K562 (cell line): Measurements from ENCODE around the gene GRIK5. TPM values are rescaled to one million over a fixed set of nuclear protein-coding genes. Genes with fewer than 3 reads are reported as not detected.

Source experiments
- ATAC-seq: fragments of 200-7000 bp; cut with Tn5 transposase; 3 replicates; pipeline ENCODE4 v1.9.1; 2020; ENCODE audit warnings: moderate library complexity
- BruUV-seq: library from RNA; stranded (reverse); fragments of 400-500 nt; replicated peaks from 2 replicates; lab custom pipeline; 2021; lab: Mats Ljungman, UMichigan
- CTCF ChIA-PET: fragments of 300-600 bp; formaldehyde crosslinking; extraction: SDS; loops from one replicate; lab custom pipeline; 2021; ENCODE audit warnings: low intra/inter-chr PET ratio; lab: Yijun Ruan, JAX
- POLR2A ChIA-PET: fragments of 300-600, 350-650 bp; sonication (Branson Sonifier 250); formaldehyde crosslinking; extraction: SDS; loops from one replicate; lab custom pipeline; 2021; ENCODE audit warnings: antibody characterized with exemption, inconsistent platforms; lab: Yijun Ruan, JAX
- DNase-seq, 4 experiments: peaks; one replicate each; pipeline versions ENCODE4 v3.0.0 to v3.0.0-alpha.2; 2011 to 2018; ENCODE audit warnings: low spot score in 3 of 4, mixed read lengths in 3 of 4; ENCODE audit errors: extremely low read depth in 1 of 4
- FAIRE-seq: peaks from 2 replicates; lab custom pipeline; 2011; peaks lifted over from hg19 to GRCh38; lab: Jason Lieb, UNC
- H2AFZ ChIP-seq: 2 replicates; pipeline ENCODE4 v1.6.0; 2011; ENCODE audit warnings: low read depth, low read length, control low read depth, inconsistent platforms
- H3K27ac ChIP-seq: fragments of 200-600 bp; 3 replicates; pipeline ENCODE4 v1.8.0; 2011; ENCODE audit warnings: low read depth, mild to moderate bottlenecking, control low read depth, inconsistent platforms, low read length, moderate library complexity, mixed read lengths; ENCODE audit errors: extremely low read depth
- H3K27me3 ChIP-seq, 2 experiments: fragments of 300-600 bp in 1 of 2; 2 replicates in 1 of 2; 3 replicates in 1 of 2; pipeline versions ENCODE4 v1.6.0 to v1.8.0; 2011; ENCODE audit warnings: inconsistent platforms in 2 of 2, low read length in 2 of 2, mild to moderate bottlenecking in 1 of 2, mixed read lengths in 1 of 2, moderate library complexity in 1 of 2; ENCODE audit not compliant: control insufficient read depth in 2 of 2, insufficient read depth in 2 of 2
- H3K36me3 ChIP-seq: fragments of 300-600 bp; 3 replicates; pipeline ENCODE4 v1.8.0; 2011; ENCODE audit warnings: mild to moderate bottlenecking, low read length, inconsistent platforms; ENCODE audit not compliant: control insufficient read depth, insufficient read depth
- H3K4me1 ChIP-seq, 2 experiments: fragments of 200-600 bp in 1 of 2; replicated peaks in 1 of 2; 2 replicates in 1 of 2; 3 replicates in 1 of 2; pipeline versions ENCODE4 v1.5.1 to v1.8.0; 2011; ENCODE audit warnings: inconsistent platforms in 2 of 2, low read length in 2 of 2, mild to moderate bottlenecking in 1 of 2, mixed read lengths in 1 of 2, moderate library complexity in 1 of 2; ENCODE audit not compliant: control insufficient read depth in 2 of 2, insufficient read depth in 2 of 2
- H3K4me2 ChIP-seq: 2 replicates; pipeline ENCODE4 v1.6.1; 2011; ENCODE audit warnings: low read length, control low read depth, inconsistent platforms, mixed read lengths; ENCODE audit not compliant: insufficient read depth
- H3K4me3 ChIP-seq: fragments of 200-600 bp; sonication (generic), shearing (Covaris generic); 2 replicates; pipeline ENCODE4 v1.5.1; 2016; ENCODE audit warnings: control low read depth, inconsistent platforms
- H3K79me2 ChIP-seq: fragments of 200-600 bp; 3 replicates; pipeline ENCODE4 v1.8.0; 2011; ENCODE audit warnings: low read length, inconsistent platforms; ENCODE audit not compliant: control insufficient read depth, insufficient read depth
- H3K9ac ChIP-seq, 2 experiments: 2 replicates each; pipeline versions ENCODE4 v1.6.0 to v1.6.1; 2011; ENCODE audit warnings: low read depth in 2 of 2, low read length in 2 of 2, control low read depth in 1 of 2, inconsistent platforms in 1 of 2, mild to moderate bottlenecking in 1 of 2, mixed read lengths in 1 of 2; ENCODE audit not compliant: insufficient read depth in 1 of 2
- H3K9me1 ChIP-seq: one replicate; pipeline ENCODE4 v1.6.0; 2011; ENCODE audit warnings: inconsistent platforms, mild to moderate bottlenecking, low read length, moderate library complexity; ENCODE audit not compliant: control insufficient read depth, insufficient read depth
- H3K9me3 ChIP-seq: replicated peaks from 2 replicates; pipeline ENCODE4 v1.5.1; 2011; ENCODE audit warnings: low read depth, low read length, inconsistent platforms; ENCODE audit not compliant: control insufficient read depth, insufficient read depth
- H4K20me1 ChIP-seq: replicated peaks from 2 replicates; pipeline ENCODE4 v1.6.1; 2011; ENCODE audit warnings: low read length, inconsistent platforms, mixed read lengths; ENCODE audit not compliant: control insufficient read depth, insufficient read depth
- FIP1L1 ChIP-seq: fragments of 200-400 bp; formaldehyde crosslinking; IDR thresholded peaks from 2 replicates; pipeline ENCODE4 v1.6.1; 2018; ENCODE audit warnings: mild to moderate bottlenecking, low read depth, low read length; ENCODE audit not compliant: poor library complexity, severe bottlenecking
- MYC ChIP-seq, 2 experiments: fragments of 250-450 bp in 1 of 2; sonication (Bioruptor Pico) in 1 of 2; IDR thresholded peaks; 2 replicates each; pipeline versions ENCODE4 v1.5.1 to v1.6.1; 2012 to 2021; ENCODE audit warnings: low read depth in 2 of 2, borderline replicate concordance in 1 of 2, improper control_type of control experiment in 1 of 2, low read length in 1 of 2, mild to moderate bottlenecking in 1 of 2, moderate library complexity in 1 of 2
- SMARCB1 ChIP-seq: IDR thresholded peaks from 2 replicates; pipeline ENCODE4 v1.6.1; 2011; ENCODE audit warnings: improper control_type of control experiment, low read depth; ENCODE audit not compliant: insufficient read length
- SREBF1 ChIP-seq: fragments of 150-350 bp; IDR thresholded peaks from 2 replicates; pipeline ENCODE4 v1.6.1; 2014; ENCODE audit warnings: antibody characterized with exemption, low read depth, low read length, borderline replicate concordance
- WHSC1 ChIP-seq: IDR thresholded peaks from one replicate; pipeline ENCODE4 v1.6.1; 2012; ENCODE audit warnings: low read length, control low read depth, inconsistent platforms
- WGBS: fragments of 100-300 bp; shearing (Covaris generic); methylation state at CpG from one replicate; pipeline ENCODE4 v1.1.6; 2016; ENCODE audit warnings: low coverage, mixed read lengths; ENCODE audit not compliant: insufficient coverage; ENCODE audit errors: missing lambda C conversion rate; 5-methylcytosine and 5-hydroxymethylcytosine counted together
- in situ Hi-C: fragments of 300-500 bp; cut with MboI; formaldehyde crosslinking; loops from 4 replicates; pipeline ENCODE4 v1.15.0; 2018; ENCODE audit warnings: inconsistent platforms, mixed read lengths
- intact Hi-C: fragments of 100-400 bp; cut with micrococcal nuclease; formaldehyde crosslinking; loops from 2 replicates; pipeline ENCODE4 v1.14.2; 2022
- polyA plus RNA-seq, 8 experiments: library from polyadenylated mRNA; depleted of rRNA in 4 of 8; stranded (reverse) in 5 of 8; unstranded in 3 of 8; fragments of >200 nt; fragmentation: Nextera tagmentation in 2 of 8; fragmentation: Illumina TruSeq in 1 of 8; extraction: Ambion mirVana in 2 of 8; extraction: Trizol in 1 of 8; gene quantifications; 2 replicates each; pipeline versions ENCODE4 v1.2.1 to v1.2.3, GENCODE V29; 2011 to 2014; ENCODE audit warnings: inconsistent platforms in 1 of 8, missing spikeins in 1 of 8
- total RNA-seq, 7 experiments: library from RNA; depleted of rRNA in 6 of 7; stranded (reverse); fragments of >200 nt in 6 of 7; fragmentation: Illumina TruSeq in 2 of 7; extraction: Trizol in 2 of 7; gene quantifications; 2 replicates each; pipeline versions ENCODE4 v1.2.1 to v1.2.3, GENCODE V29; 2011 to 2021; ENCODE audit warnings: low replicate concordance in 1 of 7
- TF ChIP-seq, protein P1 (sequence below): fragments of 250-450 bp; sonication (Bioruptor Pico); IDR thresholded peaks from 2 replicates; pipeline ENCODE4 v1.4.0; 2020; ENCODE audit warnings: mild to moderate bottlenecking, moderate library complexity
- TF ChIP-seq, protein P2 (sequence below): sonication (generic); formaldehyde crosslinking; IDR thresholded peaks from 2 replicates; pipeline ENCODE4 v1.8.1; 2023; ENCODE audit warnings: mild to moderate bottlenecking, missing genetic modification reagents
- TF ChIP-seq, protein P3 (sequence below): fragments of 250-450 bp; sonication (Bioruptor Pico); IDR thresholded peaks from 2 replicates; pipeline ENCODE4 v1.5.1; 2021; ENCODE audit warnings: mild to moderate bottlenecking
- TF ChIP-seq, protein P4 (sequence below), 2 experiments: fragments of 450-650 bp; IDR thresholded peaks; 2 replicates each; pipeline ENCODE4 v1.6.1; 2016
- TF ChIP-seq, protein P5 (sequence below): fragments of 250-450 bp; sonication (Bioruptor Pico); IDR thresholded peaks from 2 replicates; pipeline ENCODE4 v1.4.0; 2020

Gene GRIK5
- total and polyA plus RNA-seq, 9 of the 15 experiments (the other 6 are each of a cell fraction or from before 2014, with no cell fraction given): 0.04 to 0.55 (median 0.27) TPM; not detected in 2

DNA sequence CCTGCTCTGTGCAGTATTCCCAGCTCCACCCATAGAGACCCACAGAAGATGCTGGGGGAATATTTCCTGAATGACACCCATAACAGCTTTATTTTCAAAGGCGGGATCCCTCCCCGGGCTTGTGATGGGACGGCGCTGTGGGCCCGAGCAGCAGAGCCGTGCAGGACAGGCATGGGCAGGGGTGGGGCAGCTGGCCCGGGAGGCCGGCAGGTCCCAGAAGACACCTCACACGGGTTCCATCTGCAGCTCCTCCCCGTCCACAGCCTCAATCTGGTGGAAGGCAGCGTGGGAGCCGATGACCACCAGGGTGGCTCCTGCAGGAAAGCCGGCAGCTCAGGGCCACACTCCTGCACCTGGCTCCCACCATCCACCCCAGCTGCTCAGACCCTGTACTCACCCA, 113.4 kb downstream of the GRIK5 start:
- in situ Hi-C loops: loop anchor here (10.0 kb wide), 1 partner anchor 162 kb away; the partner anchor contains the start of gene CEACAM3
- no peak overlapping the region for H3K4me2 ChIP-seq
- no peak for ATAC-seq
- TF ChIP-seq, protein P1, sequence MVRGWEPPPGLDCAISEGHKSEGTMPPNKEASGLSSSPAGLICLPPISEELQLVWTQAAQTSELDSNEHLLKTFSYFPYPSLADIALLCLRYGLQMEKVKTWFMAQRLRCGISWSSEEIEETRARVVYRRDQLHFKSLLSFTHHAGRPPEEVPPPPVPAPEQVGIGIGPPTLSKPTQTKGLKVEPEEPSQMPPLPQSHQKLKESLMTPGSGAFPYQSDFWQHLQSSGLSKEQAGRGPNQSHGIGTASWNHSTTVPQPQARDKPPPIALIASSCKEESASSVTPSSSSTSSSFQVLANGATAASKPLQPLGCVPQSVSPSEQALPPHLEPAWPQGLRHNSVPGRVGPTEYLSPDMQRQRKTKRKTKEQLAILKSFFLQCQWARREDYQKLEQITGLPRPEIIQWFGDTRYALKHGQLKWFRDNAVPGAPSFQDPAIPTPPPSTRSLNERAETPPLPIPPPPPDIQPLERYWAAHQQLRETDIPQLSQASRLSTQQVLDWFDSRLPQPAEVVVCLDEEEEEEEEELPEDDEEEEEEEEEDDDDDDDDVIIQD (CRISPR knock-in tag): no peak
- TF ChIP-seq WHSC1 (no peak), FIP1L1 (no peak), SMARCB1 (no peak), SREBF1 (no peak), MYC (IDR thresholded peaks at IDR 0.05; ENCODE audit: low read depth, low read length) (no peak), MYC (CRISPR knock-in tag; IDR thresholded peaks at IDR 0.05; ENCODE audit: borderline replicate concordance, low read depth) (no peak)
- TF ChIP-seq, protein P2, sequence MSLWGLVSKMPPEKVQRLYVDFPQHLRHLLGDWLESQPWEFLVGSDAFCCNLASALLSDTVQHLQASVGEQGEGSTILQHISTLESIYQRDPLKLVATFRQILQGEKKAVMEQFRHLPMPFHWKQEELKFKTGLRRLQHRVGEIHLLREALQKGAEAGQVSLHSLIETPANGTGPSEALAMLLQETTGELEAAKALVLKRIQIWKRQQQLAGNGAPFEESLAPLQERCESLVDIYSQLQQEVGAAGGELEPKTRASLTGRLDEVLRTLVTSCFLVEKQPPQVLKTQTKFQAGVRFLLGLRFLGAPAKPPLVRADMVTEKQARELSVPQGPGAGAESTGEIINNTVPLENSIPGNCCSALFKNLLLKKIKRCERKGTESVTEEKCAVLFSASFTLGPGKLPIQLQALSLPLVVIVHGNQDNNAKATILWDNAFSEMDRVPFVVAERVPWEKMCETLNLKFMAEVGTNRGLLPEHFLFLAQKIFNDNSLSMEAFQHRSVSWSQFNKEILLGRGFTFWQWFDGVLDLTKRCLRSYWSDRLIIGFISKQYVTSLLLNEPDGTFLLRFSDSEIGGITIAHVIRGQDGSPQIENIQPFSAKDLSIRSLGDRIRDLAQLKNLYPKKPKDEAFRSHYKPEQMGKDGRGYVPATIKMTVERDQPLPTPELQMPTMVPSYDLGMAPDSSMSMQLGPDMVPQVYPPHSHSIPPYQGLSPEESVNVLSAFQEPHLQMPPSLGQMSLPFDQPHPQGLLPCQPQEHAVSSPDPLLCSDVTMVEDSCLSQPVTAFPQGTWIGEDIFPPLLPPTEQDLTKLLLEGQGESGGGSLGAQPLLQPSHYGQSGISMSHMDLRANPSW (CRISPR knock-in tag): no peak
- TF ChIP-seq, protein P3, sequence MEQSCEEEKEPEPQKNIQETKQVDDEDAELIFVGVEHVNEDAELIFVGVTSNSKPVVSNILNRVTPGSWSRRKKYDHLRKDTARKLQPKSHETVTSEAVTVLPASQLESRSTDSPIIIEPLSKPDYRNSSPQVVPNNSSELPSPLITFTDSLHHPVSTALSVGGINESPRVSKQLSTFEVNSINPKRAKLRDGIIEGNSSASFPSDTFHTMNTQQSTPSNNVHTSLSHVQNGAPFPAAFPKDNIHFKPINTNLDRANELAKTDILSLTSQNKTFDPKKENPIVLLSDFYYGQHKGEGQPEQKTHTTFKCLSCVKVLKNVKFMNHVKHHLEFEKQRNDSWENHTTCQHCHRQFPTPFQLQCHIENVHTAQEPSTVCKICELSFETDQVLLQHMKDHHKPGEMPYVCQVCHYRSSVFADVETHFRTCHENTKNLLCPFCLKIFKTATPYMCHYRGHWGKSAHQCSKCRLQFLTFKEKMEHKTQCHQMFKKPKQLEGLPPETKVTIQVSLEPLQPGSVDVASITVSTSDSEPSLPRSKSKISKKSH (CRISPR knock-in tag): no peak
- TF ChIP-seq, protein P4, sequence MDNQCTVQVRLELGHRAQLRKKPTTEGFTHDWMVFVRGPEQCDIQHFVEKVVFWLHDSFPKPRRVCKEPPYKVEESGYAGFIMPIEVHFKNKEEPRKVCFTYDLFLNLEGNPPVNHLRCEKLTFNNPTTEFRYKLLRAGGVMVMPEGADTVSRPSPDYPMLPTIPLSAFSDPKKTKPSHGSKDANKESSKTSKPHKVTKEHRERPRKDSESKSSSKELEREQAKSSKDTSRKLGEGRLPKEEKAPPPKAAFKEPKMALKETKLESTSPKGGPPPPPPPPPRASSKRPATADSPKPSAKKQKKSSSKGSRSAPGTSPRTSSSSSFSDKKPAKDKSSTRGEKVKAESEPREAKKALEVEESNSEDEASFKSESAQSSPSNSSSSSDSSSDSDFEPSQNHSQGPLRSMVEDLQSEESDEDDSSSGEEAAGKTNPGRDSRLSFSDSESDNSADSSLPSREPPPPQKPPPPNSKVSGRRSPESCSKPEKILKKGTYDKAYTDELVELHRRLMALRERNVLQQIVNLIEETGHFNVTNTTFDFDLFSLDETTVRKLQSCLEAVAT (IDR thresholded peaks at IDR 0.05): no peak
- TF ChIP-seq, protein P5, sequence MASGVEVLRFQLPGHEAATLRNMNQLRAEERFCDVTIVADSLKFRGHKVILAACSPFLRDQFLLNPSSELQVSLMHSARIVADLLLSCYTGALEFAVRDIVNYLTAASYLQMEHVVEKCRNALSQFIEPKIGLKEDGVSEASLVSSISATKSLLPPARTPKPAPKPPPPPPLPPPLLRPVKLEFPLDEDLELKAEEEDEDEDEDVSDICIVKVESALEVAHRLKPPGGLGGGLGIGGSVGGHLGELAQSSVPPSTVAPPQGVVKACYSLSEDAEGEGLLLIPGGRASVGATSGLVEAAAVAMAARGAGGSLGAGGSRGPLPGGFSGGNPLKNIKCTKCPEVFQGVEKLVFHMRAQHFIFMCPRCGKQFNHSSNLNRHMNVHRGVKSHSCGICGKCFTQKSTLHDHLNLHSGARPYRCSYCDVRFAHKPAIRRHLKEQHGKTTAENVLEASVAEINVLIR (CRISPR knock-in tag): no peak
- no peaks in the 10 kb centered on the region for H3K27me3 ChIP-seq
- peaks cover 18 to 40% of the 10 kb centered on the region in 2 experiments; a peak in 4 of 5 replicates for H3K4me1 ChIP-seq
- no peaks in the 10 kb centered on the region for H4K20me1 ChIP-seq
- no peaks in the 10 kb centered on the region for H3K36me3 ChIP-seq
- intact Hi-C loops: no loop called here
- no TSS peak for BruUV-seq
- H2AFZ ChIP-seq: no peak overlapping the region
- H3K9me3 ChIP-seq: no peaks in the 10 kb centered on the region
- H3K79me2 ChIP-seq: no peaks in the 10 kb centered on the region
- H3K9ac ChIP-seq: 0 out of 4 replicates have a peak overlapping the region, but pooled peaks of 1 of the 2 experiments have one; percentile 12
- WGBS: 57% methylated on average over 13 of the region's 13 CpGs
- no peak for FAIRE-seq
- POLR2A ChIA-PET: interaction anchor here (0.8 to 2.0 kb wide), 4 partner anchors 12 to 120 kb away, joined by 3 to 5 read pairs (median 4); partner anchors contain the start of gene ZNF574
- H3K4me3 ChIP-seq: no peak overlapping the region
- no peaks in the 10 kb centered on the region for H3K9me1 ChIP-seq
- no peak for DNase-seq
- CTCF ChIA-PET: interaction anchor here (1.7 to 2.1 kb wide), 2 partner anchors 84 to 163 kb away, joined by 7 to 18 read pairs; no protein-coding TSS in a partner anchor
- no peak overlapping the region for H3K27ac ChIP-seq
